GM04504 (cell line): Measurements from ENCODE around the gene MYADML2.
A peak's percentile ranks its signal among the peaks of the same experiment; 100 is the strongest.

ENCODE experiments used
- DNase-seq: peaks from one replicate; pipeline ENCODE4 v3.0.0-alpha.2; 2012; ENCODE audit warnings: low read depth

The MYADML2 gene

DNA sequence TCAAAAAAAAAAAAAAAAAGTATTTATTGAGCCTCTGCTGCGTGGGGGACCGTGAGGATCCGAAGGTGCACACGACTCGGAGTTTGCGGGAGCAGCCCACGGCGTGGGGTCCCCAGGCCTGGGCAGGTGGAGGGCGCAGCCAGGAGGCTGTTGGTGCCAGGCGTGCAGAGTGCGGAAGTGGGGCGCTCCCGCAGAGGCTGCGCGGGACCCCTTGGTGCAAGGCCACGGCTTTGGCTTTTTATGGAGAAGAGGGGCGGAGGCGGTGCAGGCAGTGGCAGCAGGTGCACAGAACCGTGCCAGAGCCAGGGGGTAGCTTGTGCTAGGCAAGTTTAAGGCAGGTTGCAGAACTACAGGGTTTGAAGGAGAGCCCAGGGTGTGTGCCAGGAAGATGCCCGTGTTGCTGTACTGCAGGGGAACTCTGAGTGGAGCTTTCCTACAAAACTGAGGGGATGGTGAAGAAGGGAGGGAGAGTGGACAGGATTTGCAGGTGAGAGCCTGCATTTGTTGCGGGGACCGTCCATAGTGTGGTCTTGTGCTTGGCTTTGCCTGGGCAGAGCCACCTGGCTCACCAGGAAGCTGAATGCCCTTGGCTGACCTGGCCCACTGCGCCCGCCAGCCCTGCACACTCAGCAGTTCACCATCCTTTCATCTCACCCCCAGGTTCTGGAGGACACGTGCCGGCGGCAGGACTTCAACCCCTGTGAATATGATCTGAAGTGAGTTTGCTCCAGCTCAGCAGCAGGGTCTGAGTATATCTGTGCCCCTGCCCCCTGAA lies 31.7 kb upstream of the MYADML2 start:
- DNase-seq: no peak

DNA sequence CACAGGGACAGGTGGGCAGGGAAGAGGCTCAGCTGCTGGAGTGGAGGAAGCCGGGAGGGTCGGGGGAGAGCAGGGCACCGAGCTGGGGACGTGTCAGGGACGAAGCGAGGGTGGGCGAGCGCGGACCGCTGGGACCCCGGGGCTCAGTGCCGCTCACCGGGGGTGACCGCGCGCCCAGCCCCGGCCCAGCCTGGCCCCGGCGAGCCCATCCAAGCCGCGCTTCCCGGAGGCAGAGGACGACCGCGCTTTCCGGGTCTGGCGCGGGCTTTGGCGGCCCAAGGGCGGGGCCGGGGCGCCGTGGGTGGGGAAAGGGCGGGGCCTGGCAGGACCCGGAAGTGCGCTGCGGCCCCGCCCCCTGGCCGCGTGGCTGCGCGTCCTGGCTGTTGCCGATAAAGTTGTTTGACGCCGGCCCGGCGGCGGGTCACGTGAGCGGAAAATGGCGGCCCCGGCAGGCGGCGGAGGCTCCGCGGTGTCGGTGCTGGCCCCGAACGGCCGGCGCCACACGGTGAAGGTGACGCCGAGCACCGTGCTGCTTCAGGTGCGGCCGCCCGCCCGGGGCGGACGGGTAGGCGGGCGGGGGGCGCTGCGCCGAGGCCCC lies 30.3 kb upstream of the MYADML2 start, which contains the start of gene ASPSCR1:
ASPSCR1 (plus strand) TSS at position 419 of the 598 bp plus-strand sequence; CDS start at position 437, 18 bp downstream.
- DNase-seq: peak; percentile 82

GRCh38 chr17:81976332-81977210 lies 29.5 kb upstream of the MYADML2 start:
- no peak for DNase-seq

DNA sequence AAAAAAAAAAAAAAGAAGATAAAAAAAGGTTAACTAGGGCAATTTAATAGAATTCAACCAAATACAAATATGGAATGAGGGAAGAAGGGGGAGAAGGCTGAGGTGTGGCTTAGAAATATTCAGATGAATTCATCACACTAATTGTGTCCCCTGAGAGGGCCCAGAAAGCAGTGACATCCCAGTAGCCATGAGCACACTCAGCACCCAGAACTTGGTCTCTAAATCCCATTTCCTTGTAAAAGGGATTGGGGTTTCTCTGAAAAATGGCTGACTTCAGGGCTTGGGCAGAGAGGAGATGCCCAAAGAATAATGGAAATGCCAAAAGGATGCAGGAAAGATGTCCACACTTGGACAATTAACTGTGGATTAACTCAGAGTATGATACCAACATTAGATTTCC lies 26.4 kb upstream of the MYADML2 start:
- DNase-seq: no peak

- no peak for DNase-seq
Measured at GRCh38 chr17:81968850-81969812, 22.1 kb upstream of the MYADML2 start.

DNA sequence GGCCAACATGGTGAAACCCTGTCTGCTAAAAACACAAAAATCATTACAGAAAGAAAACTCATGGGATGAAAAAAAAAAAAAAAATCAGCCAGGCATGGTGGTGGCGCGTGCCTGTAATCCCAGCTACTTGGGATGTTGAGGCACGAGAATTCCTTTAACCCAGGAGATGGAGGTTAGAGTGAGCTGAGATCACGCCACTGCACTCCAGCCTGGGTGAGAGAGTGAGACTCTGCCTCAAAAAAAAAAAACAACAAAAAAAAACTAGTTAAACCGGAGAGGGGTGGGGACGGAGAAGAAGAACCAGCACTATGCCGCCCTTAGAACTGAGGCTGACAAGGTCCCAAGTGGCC lies 21.3 kb upstream of the MYADML2 start:
- no peak for DNase-seq

DNA sequence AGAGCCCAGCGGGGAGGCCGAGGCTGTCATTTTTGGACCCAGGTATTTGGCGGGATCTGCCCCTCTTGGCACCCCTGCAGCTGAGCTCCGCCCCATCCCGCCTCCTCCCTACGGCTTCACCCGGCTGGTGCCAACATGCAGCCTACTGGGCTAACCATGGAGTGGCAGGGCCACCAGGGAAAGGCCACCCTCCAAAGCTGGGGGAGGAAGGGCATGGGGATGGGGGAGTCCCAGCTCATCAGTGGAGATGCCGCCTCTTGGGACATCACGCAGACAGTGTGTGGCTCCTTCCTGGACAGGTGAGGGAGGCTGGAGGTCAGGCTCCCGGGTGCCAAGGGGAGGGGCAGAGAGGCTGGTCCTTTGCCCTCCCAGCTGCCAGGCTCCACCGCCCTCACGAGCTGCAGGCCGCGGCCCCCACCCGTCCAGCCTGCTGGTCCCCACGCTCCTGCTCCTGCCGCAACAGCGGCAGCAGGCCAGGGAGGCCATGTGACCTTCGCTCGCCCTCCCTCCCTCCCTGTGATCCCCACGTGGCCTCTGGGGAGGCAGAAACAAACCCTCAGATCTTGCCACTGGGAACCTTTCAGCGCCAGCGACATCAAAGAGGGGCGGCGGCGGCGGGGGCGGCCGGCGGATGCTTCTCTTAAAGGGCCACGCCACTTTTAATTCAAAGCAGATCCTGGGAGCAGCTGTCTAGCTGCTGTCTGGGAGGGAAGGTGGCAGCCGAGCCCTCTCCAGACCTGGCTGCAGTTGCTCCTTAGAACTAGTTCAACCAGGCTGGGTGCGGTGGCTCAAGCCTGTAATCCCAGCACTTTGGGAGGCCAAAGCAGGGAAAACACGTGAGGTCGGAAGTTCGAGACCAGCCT lies 20.7 kb upstream of the MYADML2 start:
- DNase-seq: peak; percentile 35

DNA sequence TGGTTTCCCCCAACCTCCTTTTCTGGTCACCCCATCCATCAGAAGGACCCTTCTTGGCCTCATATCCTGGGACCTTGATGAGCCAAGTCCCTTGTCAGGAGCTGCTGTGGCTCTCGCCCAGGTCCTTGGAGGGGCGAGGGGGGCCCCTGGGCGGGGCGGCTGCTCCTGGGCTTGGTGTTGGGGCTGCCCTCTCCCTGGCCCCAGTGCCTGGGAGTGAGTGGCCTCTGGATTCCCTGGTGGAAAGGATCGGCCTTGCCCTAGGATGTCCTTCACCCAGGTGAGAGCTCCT lies 20.2 kb upstream of the MYADML2 start:
- DNase-seq: no peak

GRCh38 chr17:81966343-81967243 lies 19.6 kb upstream of the MYADML2 start:
- no peak for DNase-seq

DNA sequence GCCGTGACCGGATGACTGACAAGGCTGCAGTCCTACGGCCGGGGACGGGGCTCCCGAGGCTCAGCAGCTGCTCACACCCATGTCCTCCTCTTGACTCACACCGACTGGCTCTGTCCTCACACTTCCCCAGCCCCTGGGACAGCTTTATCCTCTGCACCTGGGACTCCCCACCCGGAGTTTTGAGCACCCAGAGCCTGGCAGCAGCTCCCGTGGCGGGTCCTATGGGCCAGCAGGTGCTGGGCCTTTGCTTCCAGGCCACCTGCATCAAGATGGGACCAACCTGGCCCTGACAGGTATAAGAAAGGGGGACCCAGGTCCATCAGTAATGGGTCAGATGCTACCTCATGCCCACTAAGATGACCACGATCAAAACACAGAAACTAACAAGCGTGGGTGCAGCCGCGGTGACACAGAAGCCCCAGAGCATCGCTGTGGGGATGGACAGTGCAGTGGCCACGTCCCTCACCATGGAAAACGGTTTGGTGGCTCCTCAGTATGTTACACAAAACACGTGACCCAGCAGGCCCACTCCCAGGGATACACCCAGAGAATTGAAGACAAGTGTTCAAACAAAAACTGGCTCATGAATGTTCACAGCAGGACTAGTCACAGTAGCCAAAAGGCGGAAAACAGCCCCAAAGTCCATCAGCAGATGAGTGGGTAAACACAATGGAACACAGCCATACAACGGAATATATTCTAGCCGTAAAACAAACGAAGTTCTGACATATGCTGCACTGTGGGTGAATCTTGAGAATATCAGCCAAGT lies 17.2 kb upstream of the MYADML2 start:
- no peak for DNase-seq

GRCh38 chr17:81962499-81963441 lies 15.7 kb upstream of the MYADML2 start:
- no peak for DNase-seq

DNA sequence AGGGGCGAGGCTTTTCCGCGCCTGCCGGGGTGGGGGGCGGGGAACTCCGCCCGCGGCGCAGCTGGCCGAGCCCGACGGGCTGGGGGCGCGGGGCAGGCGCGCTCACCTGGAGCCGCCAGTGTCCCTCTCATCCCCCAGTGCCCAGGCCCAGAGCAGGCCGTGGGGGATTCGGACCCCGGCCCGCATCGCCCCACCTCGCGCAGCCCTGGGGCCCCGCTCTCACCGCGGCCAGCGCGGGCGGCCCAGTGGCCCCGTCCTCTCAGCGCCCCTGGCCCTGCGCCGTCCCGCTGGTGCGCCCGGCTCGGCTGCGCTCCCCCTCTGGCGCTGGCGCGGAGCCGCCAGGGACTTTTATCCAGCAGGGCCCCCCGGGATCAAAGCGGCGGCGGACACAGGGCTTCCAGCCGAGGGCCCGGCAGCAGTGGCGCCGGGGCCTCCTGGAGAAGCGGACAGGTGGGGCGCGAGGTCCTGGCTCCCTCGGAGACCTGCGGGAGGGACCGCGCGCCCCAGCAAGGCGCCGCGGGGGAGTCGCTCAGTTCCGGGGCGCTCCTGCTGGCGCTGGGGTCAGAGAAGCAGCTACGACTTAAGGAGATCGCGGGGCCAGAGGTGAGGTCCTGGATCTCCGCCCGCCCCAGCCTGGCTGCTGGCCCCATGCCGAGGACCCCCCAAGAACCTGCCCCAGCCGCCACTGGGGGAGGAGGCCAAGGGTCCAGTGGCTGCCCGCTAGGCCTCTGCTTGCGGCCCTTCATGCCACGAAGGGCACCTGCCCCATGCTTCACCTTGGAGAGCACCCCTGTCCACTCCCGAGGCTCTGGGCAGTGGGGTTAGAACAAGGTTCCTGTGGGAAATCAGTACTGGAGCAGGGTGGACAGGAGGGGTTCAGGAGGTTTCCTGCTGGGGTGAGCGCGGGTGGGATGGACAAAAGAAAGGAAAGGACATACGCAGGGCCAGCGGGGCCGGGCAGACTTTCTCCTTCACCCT lies 14.8 kb upstream of the MYADML2 start:
- no peak for DNase-seq

GRCh38 chr17:81961087-81961511 lies 14.1 kb upstream of the MYADML2 start, which contains the start of gene NOTUM:
NOTUM (minus strand) TSS chr17:81961187; CDS start chr17:81960909, 278 bp downstream.
- DNase-seq: no peak

- DNase-seq: no peak
Measured at GRCh38 chr17:81960130-81960958, 13.3 kb upstream of the MYADML2 start.

GRCh38 chr17:81959362-81960129 lies 12.5 kb upstream of the MYADML2 start:
- no peak for DNase-seq
